ENCODE measurements around the gene ZC3H12D. TPM values are rescaled to one million over a fixed set of nuclear protein-coding genes. Genes with fewer than 3 reads are reported as not detected.

Gene ZC3H12D
- total and polyA plus RNA-seq, 2 of the 13 experiments (the other 11 are each of a cell fraction or from before 2014, with no cell fraction given) = 1.2 to 2.7 TPM

GRCh38 chr6:149484733-149485700 lies at the start of gene ZC3H12D (continued):
- TF ChIP-seq ZBTB26 (CRISPR knock-in tag; IDR thresholded peaks at IDR 0.05; ENCODE audit: borderline replicate concordance) = peak; percentile 77
- no peak for TF ChIP-seq CHD2 (IDR thresholded peaks at IDR 0.05; ENCODE audit: low read depth, low read length)
- peak; percentile 95 for TF ChIP-seq TARDBP (CRISPR knock-in tag; IDR thresholded peaks at IDR 0.05)
- TF ChIP-seq DR1 (CRISPR knock-in tag; IDR thresholded peaks at IDR 0.05) = no peak
- TF ChIP-seq PPARG (CRISPR knock-in tag; conservative IDR thresholded peaks at IDR 0.05) = 0 out of 2 replicates have a peak, but pooled peaks have one; percentile 29
- TF ChIP-seq NONO (IDR thresholded peaks at IDR 0.05) = no peak
- no peak for TF ChIP-seq NONO (CRISPR knock-in tag; conservative IDR thresholded peaks at IDR 0.05)
- peak; percentile 18; the same call in 1 of the 2 replicates for TF ChIP-seq HMG20A (CRISPR knock-in tag; IDR thresholded peaks at IDR 0.05; ENCODE audit: borderline replicate concordance)
- TF ChIP-seq SMYD3 (CRISPR knock-in tag; IDR thresholded peaks at IDR 0.05) = no peak
- peak; percentile 33; the same call in 1 of the 2 replicates for TF ChIP-seq MYNN (CRISPR knock-in tag; IDR thresholded peaks at IDR 0.05; ENCODE audit: low read depth)
- TF ChIP-seq EHMT2 (IDR thresholded peaks at IDR 0.05; ENCODE audit: borderline replicate concordance, low read depth, low read length) = peak; percentile 80; the same call in 1 of the 2 replicates
- TF ChIP-seq ZNF724P (CRISPR knock-in tag; IDR thresholded peaks at IDR 0.05; ENCODE audit: borderline replicate concordance) = peak; percentile 62; the same call in 1 of the 2 replicates
- peak; percentile 40 for TF ChIP-seq JARID2 (CRISPR knock-in tag; IDR thresholded peaks at IDR 0.05; ENCODE audit: insufficient replicate concordance)
- 0 out of 2 replicates have a peak, but pooled peaks have one; percentile 51 for TF ChIP-seq MEF2D (CRISPR knock-in tag; IDR thresholded peaks at IDR 0.05)
- peak; percentile 64; the same call in 1 of the 2 replicates for TF ChIP-seq SOX5 (CRISPR knock-in tag; IDR thresholded peaks at IDR 0.05; ENCODE audit: borderline replicate concordance)
- TF ChIP-seq ZNF407 (CRISPR knock-in tag; IDR thresholded peaks at IDR 0.05; ENCODE audit: not compliant biosample characterization) = no peak
- peak; percentile 47; the same call in 1 of the 2 replicates for TF ChIP-seq RFXANK (CRISPR knock-in tag; IDR thresholded peaks at IDR 0.05)
- TF ChIP-seq, protein P1, sequence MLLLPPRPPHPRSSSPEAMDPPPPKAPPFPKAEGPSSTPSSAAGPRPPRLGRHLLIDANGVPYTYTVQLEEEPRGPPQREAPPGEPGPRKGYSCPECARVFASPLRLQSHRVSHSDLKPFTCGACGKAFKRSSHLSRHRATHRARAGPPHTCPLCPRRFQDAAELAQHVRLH (CRISPR knock-in tag; IDR thresholded peaks at IDR 0.05; ENCODE audit: borderline replicate concordance, low read depth) = peak; percentile 16; the same call in 1 of the 2 replicates
- TF ChIP-seq POLR2AphosphoS5 (IDR thresholded peaks at IDR 0.05; ENCODE audit: low read depth, low read length) = peak; percentile 72
- TF ChIP-seq MAFG (CRISPR knock-in tag; IDR thresholded peaks at IDR 0.05) = no peak

Data from HepG2 (cell line).